ENCODE data around the gene DCUN1D5. TPM values are rescaled to one million over a fixed set of nuclear protein-coding genes. Genes with fewer than 3 reads are reported as not detected.

DCUN1D5 gene
- total and polyA plus RNA-seq, 9 of the 15 experiments (the other 6 are each of a cell fraction or from before 2014, with no cell fraction given), result 38.4 to 242 (median 115) TPM

DNA sequence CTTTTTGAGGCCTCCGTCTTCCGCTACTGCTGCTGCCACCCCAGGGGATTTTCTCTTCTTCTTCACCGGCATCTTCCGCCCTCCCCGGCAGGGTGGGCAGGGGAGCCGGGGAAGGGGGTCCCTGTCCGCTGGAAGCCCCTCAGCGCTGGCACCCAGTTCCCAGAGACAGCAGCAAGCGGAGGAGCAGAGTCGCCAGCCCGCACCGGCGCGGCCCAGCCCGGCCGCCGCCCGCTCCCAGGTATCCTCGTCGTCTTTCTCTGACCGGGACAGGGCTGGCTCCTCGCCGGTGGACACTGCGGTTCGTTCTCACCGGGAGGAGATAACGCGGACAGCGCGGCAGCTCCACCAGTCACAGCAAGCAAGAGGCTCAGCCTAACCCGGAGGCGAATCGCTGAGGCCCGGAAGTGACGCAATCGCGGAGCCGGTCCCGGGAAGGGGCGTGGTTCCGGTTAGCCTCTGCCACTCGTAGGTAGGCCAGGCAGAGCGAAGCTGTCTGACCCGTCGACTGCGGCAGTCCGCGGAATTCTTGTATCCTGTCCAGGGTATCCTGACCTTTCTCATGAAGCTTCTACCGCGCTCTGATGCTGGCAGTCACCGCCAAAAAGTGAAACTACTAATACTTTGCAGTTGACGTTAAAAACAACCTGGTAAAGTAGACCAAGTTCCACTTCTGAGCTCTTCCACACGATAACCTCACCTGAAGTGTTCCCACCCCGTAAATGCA is at the start of gene DCUN1D5 (continued):
- TF ChIP-seq, protein P1, sequence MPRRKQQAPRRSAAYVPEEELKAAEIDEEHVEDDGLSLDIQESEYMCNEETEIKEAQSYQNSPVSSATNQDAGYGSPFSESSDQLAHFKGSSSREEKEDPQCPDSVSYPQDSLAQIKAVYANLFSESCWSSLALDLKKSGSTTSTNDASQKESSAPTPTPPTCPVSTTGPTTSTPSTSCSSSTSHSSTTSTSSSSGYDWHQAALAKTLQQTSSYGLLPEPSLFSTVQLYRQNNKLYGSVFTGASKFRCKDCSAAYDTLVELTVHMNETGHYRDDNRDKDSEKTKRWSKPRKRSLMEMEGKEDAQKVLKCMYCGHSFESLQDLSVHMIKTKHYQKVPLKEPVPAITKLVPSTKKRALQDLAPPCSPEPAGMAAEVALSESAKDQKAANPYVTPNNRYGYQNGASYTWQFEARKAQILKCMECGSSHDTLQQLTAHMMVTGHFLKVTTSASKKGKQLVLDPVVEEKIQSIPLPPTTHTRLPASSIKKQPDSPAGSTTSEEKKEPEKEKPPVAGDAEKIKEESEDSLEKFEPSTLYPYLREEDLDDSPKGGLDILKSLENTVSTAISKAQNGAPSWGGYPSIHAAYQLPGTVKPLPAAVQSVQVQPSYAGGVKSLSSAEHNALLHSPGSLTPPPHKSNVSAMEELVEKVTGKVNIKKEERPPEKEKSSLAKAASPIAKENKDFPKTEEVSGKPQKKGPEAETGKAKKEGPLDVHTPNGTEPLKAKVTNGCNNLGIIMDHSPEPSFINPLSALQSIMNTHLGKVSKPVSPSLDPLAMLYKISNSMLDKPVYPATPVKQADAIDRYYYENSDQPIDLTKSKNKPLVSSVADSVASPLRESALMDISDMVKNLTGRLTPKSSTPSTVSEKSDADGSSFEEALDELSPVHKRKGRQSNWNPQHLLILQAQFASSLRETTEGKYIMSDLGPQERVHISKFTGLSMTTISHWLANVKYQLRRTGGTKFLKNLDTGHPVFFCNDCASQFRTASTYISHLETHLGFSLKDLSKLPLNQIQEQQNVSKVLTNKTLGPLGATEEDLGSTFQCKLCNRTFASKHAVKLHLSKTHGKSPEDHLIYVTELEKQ (CRISPR knock-in tag; IDR thresholded peaks at IDR 0.05), result no peak
- TF ChIP-seq, protein P2, sequence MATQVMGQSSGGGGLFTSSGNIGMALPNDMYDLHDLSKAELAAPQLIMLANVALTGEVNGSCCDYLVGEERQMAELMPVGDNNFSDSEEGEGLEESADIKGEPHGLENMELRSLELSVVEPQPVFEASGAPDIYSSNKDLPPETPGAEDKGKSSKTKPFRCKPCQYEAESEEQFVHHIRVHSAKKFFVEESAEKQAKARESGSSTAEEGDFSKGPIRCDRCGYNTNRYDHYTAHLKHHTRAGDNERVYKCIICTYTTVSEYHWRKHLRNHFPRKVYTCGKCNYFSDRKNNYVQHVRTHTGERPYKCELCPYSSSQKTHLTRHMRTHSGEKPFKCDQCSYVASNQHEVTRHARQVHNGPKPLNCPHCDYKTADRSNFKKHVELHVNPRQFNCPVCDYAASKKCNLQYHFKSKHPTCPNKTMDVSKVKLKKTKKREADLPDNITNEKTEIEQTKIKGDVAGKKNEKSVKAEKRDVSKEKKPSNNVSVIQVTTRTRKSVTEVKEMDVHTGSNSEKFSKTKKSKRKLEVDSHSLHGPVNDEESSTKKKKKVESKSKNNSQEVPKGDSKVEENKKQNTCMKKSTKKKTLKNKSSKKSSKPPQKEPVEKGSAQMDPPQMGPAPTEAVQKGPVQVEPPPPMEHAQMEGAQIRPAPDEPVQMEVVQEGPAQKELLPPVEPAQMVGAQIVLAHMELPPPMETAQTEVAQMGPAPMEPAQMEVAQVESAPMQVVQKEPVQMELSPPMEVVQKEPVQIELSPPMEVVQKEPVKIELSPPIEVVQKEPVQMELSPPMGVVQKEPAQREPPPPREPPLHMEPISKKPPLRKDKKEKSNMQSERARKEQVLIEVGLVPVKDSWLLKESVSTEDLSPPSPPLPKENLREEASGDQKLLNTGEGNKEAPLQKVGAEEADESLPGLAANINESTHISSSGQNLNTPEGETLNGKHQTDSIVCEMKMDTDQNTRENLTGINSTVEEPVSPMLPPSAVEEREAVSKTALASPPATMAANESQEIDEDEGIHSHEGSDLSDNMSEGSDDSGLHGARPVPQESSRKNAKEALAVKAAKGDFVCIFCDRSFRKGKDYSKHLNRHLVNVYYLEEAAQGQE (IDR thresholded peaks at IDR 0.05; ENCODE audit: borderline replicate concordance), result peak; percentile 12; the same call in 1 of the 2 replicates
- TF ChIP-seq, protein P2 (CRISPR knock-in tag; IDR thresholded peaks at IDR 0.05; ENCODE audit: low read depth), result no peak; the same call in 1 of the 2 replicates
- TF ChIP-seq, protein P3, sequence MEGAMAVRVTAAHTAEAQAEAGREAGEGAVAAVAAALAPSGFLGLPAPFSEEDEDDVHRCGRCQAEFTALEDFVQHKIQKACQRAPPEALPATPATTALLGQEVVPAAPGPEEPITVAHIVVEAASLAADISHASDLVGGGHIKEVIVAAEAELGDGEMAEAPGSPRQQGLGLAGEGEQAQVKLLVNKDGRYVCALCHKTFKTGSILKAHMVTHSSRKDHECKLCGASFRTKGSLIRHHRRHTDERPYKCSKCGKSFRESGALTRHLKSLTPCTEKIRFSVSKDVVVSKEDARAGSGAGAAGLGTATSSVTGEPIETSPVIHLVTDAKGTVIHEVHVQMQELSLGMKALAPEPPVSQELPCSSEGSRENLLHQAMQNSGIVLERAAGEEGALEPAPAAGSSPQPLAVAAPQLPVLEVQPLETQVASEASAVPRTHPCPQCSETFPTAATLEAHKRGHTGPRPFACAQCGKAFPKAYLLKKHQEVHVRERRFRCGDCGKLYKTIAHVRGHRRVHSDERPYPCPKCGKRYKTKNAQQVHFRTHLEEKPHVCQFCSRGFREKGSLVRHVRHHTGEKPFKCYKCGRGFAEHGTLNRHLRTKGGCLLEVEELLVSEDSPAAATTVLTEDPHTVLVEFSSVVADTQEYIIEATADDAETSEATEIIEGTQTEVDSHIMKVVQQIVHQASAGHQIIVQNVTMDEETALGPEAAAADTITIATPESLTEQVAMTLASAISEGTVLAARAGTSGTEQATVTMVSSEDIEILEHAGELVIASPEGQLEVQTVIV (CRISPR knock-in tag; IDR thresholded peaks at IDR 0.05; ENCODE audit: borderline replicate concordance), result no peak
- TF ChIP-seq ATF7 (IDR thresholded peaks at IDR 0.05), result peak; percentile 96
- no peak for TF ChIP-seq ZNF778 (CRISPR knock-in tag; IDR thresholded peaks at IDR 0.05)
- TF ChIP-seq ZC3H4 (CRISPR knock-in tag; IDR thresholded peaks at IDR 0.05; ENCODE audit: borderline replicate concordance), result no peak
- no peak for TF ChIP-seq HMG20B (CRISPR knock-in tag; IDR thresholded peaks at IDR 0.05)
- TF ChIP-seq, protein P4, sequence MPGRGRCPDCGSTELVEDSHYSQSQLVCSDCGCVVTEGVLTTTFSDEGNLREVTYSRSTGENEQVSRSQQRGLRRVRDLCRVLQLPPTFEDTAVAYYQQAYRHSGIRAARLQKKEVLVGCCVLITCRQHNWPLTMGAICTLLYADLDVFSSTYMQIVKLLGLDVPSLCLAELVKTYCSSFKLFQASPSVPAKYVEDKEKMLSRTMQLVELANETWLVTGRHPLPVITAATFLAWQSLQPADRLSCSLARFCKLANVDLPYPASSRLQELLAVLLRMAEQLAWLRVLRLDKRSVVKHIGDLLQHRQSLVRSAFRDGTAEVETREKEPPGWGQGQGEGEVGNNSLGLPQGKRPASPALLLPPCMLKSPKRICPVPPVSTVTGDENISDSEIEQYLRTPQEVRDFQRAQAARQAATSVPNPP (IDR thresholded peaks at IDR 0.05; ENCODE audit: borderline replicate concordance, insufficient read depth, insufficient read length), result no peak
- peak; percentile 35 for TF ChIP-seq PCBP1 (IDR thresholded peaks at IDR 0.05; ENCODE audit: low read depth, low read length, poor library complexity, severe bottlenecking)
